Progenitor cell of endocrine pancreas (in vitro differentiated cells): ENCODE results near the gene FAM240B. TPM values are rescaled to one million over a fixed set of nuclear protein-coding genes. Genes with fewer than 3 reads are reported as not detected.

ENCODE experiments used
- DNase-seq: peaks from one replicate; pipeline ENCODE4 v3.0.0; 2021; ENCODE audit warnings: low spot score; ENCODE audit not compliant: unreplicated experiment
- H3K27ac Mint-ChIP-seq: 2 replicates; pipeline ENCODE4 v1.8.0; 2021; ENCODE audit warnings: mild to moderate bottlenecking, moderate library complexity, mixed read lengths
- H3K27me3 Mint-ChIP-seq: 2 replicates; pipeline ENCODE4 v1.8.0; 2021; ENCODE audit warnings: mixed read lengths
- H3K36me3 Mint-ChIP-seq: 2 replicates; pipeline ENCODE4 v1.8.0; 2022; ENCODE audit warnings: mixed read lengths; ENCODE audit not compliant: insufficient read depth
- H3K4me1 Mint-ChIP-seq: 2 replicates; pipeline ENCODE4 v1.8.0; 2021; ENCODE audit warnings: low read depth, mixed read lengths
- H3K4me3 Mint-ChIP-seq: 2 replicates; pipeline ENCODE4 v1.8.0; 2021; ENCODE audit warnings: low read depth, mild to moderate bottlenecking, moderate library complexity, mixed read lengths
- H3K9me3 Mint-ChIP-seq: 2 replicates; pipeline ENCODE4 v1.8.0; 2021; ENCODE audit warnings: low read depth, mixed read lengths
- CTCF ChIP-seq: fragments of 200-600 bp; sonication (generic); IDR thresholded peaks from one replicate; pipeline ENCODE4 v1.5.0; 2021; ENCODE audit warnings: antibody characterized with exemption, mild to moderate bottlenecking; ENCODE audit not compliant: unreplicated experiment
- total RNA-seq: library from RNA; stranded (reverse); gene quantifications from 2 replicates; pipeline ENCODE4 v1.2.1, GENCODE V29; 2021

Gene FAM240B
- total RNA-seq, 1 donor from 2014 or later = not detected

GRCh38 chr9:38707885-38708637, 11.9 kb downstream of the FAM240B start:
- H3K27me3 Mint-ChIP-seq = peaks cover 25% of the 10 kb centered on the region
- H3K4me1 Mint-ChIP-seq = no peaks in the 10 kb centered on the region
- H3K9me3 Mint-ChIP-seq = peaks cover 5% of the 10 kb centered on the region
- peak; percentile 48 for TF ChIP-seq CTCF
- H3K27ac Mint-ChIP-seq = peak overlapping the region; percentile 44
- no peak overlapping the region for H3K4me3 Mint-ChIP-seq
- DNase-seq = no peak
- H3K36me3 Mint-ChIP-seq = no peaks in the 10 kb centered on the region

- DNase-seq = no peak
- no peak for TF ChIP-seq CTCF
- Mint-ChIP-seq H3K27ac (no peak overlapping the region), H3K4me1 (no peaks in the 10 kb centered on the region), H3K27me3 (peaks cover 17% of the 10 kb centered on the region), H3K9me3 (peaks cover 5% of the 10 kb centered on the region), H3K36me3 (no peaks in the 10 kb centered on the region), H3K4me3 (no peak overlapping the region)
Measured at GRCh38 chr9:38706493-38706892, 13.4 kb downstream of the FAM240B start.

- no peak overlapping the region for H3K4me3 Mint-ChIP-seq
- no peaks in the 10 kb centered on the region for H3K36me3 Mint-ChIP-seq
- peaks cover 15% of the 10 kb centered on the region for H3K27me3 Mint-ChIP-seq
- H3K4me1 Mint-ChIP-seq = no peaks in the 10 kb centered on the region
- no peak overlapping the region for H3K27ac Mint-ChIP-seq
- no peak for TF ChIP-seq CTCF
- no peak for DNase-seq
- H3K9me3 Mint-ChIP-seq = peaks cover 5% of the 10 kb centered on the region
Measured at GRCh38 chr9:38705917-38706316, 14.0 kb downstream of the FAM240B start.

GRCh38 chr9:38700695-38701094, 19.2 kb downstream of the FAM240B start:
- H3K27ac Mint-ChIP-seq = no peak overlapping the region
- no peak for TF ChIP-seq CTCF
- peaks cover 5% of the 10 kb centered on the region for H3K9me3 Mint-ChIP-seq
- H3K27me3 Mint-ChIP-seq = peaks cover 12% of the 10 kb centered on the region
- H3K36me3 Mint-ChIP-seq = no peaks in the 10 kb centered on the region
- no peaks in the 10 kb centered on the region for H3K4me1 Mint-ChIP-seq
- H3K4me3 Mint-ChIP-seq = no peak overlapping the region
- DNase-seq = no peak

GRCh38 chr9:38699337-38699736, 20.6 kb downstream of the FAM240B start:
- no peak for TF ChIP-seq CTCF
- DNase-seq = no peak
- H3K9me3 Mint-ChIP-seq = peaks cover 5% of the 10 kb centered on the region
- no peak overlapping the region for H3K4me3 Mint-ChIP-seq
- H3K27ac Mint-ChIP-seq = no peak overlapping the region
- H3K27me3 Mint-ChIP-seq = peaks cover 9% of the 10 kb centered on the region
- no peaks in the 10 kb centered on the region for H3K4me1 Mint-ChIP-seq
- H3K36me3 Mint-ChIP-seq = no peaks in the 10 kb centered on the region
